ENCODE measurements around the gene RFPL3. TPM values are rescaled to one million over a fixed set of nuclear protein-coding genes. Genes with fewer than 3 reads are reported as not detected.
"Not testable (repeated sequence)": the region's sequence is repeated elsewhere in the genome, so short reads cannot be mapped to it uniquely, and the experiment has no call there.

Gene RFPL3
- total and polyA plus RNA-seq, 2 of the 13 experiments (the other 11 are each of a cell fraction or from before 2014, with no cell fraction given) = not detected

DNA sequence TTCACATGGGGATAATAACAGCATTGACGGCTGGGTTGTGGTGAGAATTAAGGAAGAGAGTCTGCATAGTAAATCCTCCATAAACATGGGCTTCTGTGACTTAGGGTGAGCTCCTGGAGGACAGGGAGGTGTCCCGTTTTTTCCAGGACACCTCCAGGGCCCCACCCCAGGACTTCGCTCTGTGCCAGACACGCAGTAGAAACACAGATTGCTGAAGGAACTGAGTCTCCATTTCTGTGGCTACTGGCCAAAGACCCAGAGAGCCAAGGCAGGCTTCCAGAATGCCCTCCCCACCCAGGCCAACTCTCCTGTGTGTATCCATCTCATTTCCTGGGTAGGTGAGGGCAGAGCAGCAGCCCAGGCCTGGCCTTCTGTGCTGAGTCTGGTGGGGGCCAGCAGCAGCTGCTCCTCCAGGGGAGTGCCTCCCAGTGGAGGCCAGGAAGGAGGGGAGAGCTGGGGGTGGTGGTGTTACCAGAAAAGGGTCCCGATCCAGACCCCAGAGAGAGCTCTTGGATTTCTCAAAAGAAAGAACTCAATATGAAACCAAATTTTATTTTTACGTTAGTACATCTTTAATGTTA lies 9.5 kb upstream of the RFPL3 start:
- no peak for FAIRE-seq
- Histone ChIP-seq H3K4me2 (ENCODE audit: low read depth, low read length) (no peak overlapping the region), H4K20me1 (ENCODE audit: insufficient read depth, low read length) (no peaks in the 10 kb centered on the region), H3K4me3 (replicated peaks in 1 of 3; ENCODE audit: insufficient read depth in 1 of 3, low read depth in 2 of 3, low read length in 3 of 3) (no peak overlapping the region), H3K27ac (ENCODE audit: extremely low read length, insufficient read depth, low read length) (no peak overlapping the region), H3K9me3 (ENCODE audit: low read length) (no peaks in the 10 kb centered on the region), H2AFZ (ENCODE audit: low read length) (no peak overlapping the region), H3K4me1 (ENCODE audit: insufficient read depth, low read length) (no peaks in the 10 kb centered on the region), H3K9ac (ENCODE audit: insufficient read depth, low read depth, low read length) (no peak overlapping the region), H3K36me3 (replicated peaks in 1 of 2; ENCODE audit: control insufficient read depth in 1 of 2, insufficient read depth in 2 of 2, low read length in 2 of 2) (no peaks in the 10 kb centered on the region), H3K27me3 (ENCODE audit: control insufficient read depth in 1 of 2, insufficient read depth in 2 of 2, low read length in 2 of 2) (peaks cover 0 to 2% of the 10 kb centered on the region in 2 experiments; a peak in 1 of 5 replicates), H3K79me2 (ENCODE audit: insufficient read depth, low read length) (no peaks in the 10 kb centered on the region)
- in situ Hi-C loops (cut with HindIII; ENCODE audit: extremely low pct_ligation_motif_present, low pct_unique_long_range_greater_than_20kb) (no loop called here), intact Hi-C loops (cut with micrococcal nuclease; ENCODE audit: unreplicated experiment) (no loop called here)
- WGBS (ENCODE audit: low lambda C conversion rate) = 29% methylated on average over 6 of the region's 6 CpGs
- ChIA-PET CTCF (ENCODE audit: low intra/inter-chr PET ratio, low total read pairs) (no interaction called here), POLR2A (no interaction called here)
- no peak for ATAC-seq
- BruUV-seq (replicated peaks) = no TSS peak
- DNase-seq (ENCODE audit: low spot score) = no peak
- TF ChIP-seq RORA (CRISPR knock-in tag; IDR thresholded peaks at IDR 0.05) = no peak
- TF ChIP-seq TERF1 (CRISPR knock-in tag; IDR thresholded peaks at IDR 0.05) = no peak
- no peak for TF ChIP-seq FOXP4 (CRISPR knock-in tag; IDR thresholded peaks at IDR 0.05)
- no peak for TF ChIP-seq MED8 (CRISPR knock-in tag; IDR thresholded peaks at IDR 0.05; ENCODE audit: insufficient replicate concordance)
- no peak for TF ChIP-seq ZNF709 (CRISPR knock-in tag; IDR thresholded peaks at IDR 0.05)
- no peak for TF ChIP-seq ZNF331 (CRISPR knock-in tag; IDR thresholded peaks at IDR 0.05)
- TF ChIP-seq NFRKB (IDR thresholded peaks at IDR 0.05) = no peak
- TF ChIP-seq DNMT3B (CRISPR knock-in tag; conservative IDR thresholded peaks at IDR 0.05) = no peak
- TF ChIP-seq ZNF552 (CRISPR knock-in tag; IDR thresholded peaks at IDR 0.05; ENCODE audit: borderline replicate concordance) = no peak
- TF ChIP-seq ZNF329 (CRISPR knock-in tag; IDR thresholded peaks at IDR 0.05; ENCODE audit: low read depth) = no peak
- TF ChIP-seq NFE2L1 (CRISPR knock-in tag; IDR thresholded peaks at IDR 0.05; ENCODE audit: borderline replicate concordance) = no peak
- TF ChIP-seq ZNF597 (CRISPR knock-in tag; IDR thresholded peaks at IDR 0.05) = no peak
- no peak for TF ChIP-seq ZNF207 (IDR thresholded peaks at IDR 0.05; ENCODE audit: borderline replicate concordance)
- no peak for TF ChIP-seq ZNF776 (CRISPR knock-in tag; IDR thresholded peaks at IDR 0.05)

- H4K20me1 ChIP-seq (ENCODE audit: insufficient read depth, low read length); H3K9me3 ChIP-seq (ENCODE audit: low read length); H2AFZ ChIP-seq (ENCODE audit: low read length); POLR2A ChIA-PET; ATAC-seq; CTCF ChIA-PET (ENCODE audit: low intra/inter-chr PET ratio, low total read pairs); H3K79me2 ChIP-seq (ENCODE audit: insufficient read depth, low read length); H3K4me2 ChIP-seq (ENCODE audit: low read depth, low read length); intact Hi-C loops (cut with micrococcal nuclease; ENCODE audit: unreplicated experiment); H3K27me3 ChIP-seq (ENCODE audit: control insufficient read depth in 1 of 2, insufficient read depth in 2 of 2, low read length in 2 of 2); H3K4me3 ChIP-seq (replicated peaks in 1 of 3; ENCODE audit: insufficient read depth in 1 of 3, low read depth in 2 of 3, low read length in 3 of 3); H3K27ac ChIP-seq (ENCODE audit: extremely low read length, insufficient read depth, low read length); FAIRE-seq; BruUV-seq (replicated peaks); H3K4me1 ChIP-seq (ENCODE audit: insufficient read depth, low read length); in situ Hi-C loops (cut with HindIII; ENCODE audit: extremely low pct_ligation_motif_present, low pct_unique_long_range_greater_than_20kb); H3K36me3 ChIP-seq (replicated peaks in 1 of 2; ENCODE audit: control insufficient read depth in 1 of 2, insufficient read depth in 2 of 2, low read length in 2 of 2); H3K9ac ChIP-seq (ENCODE audit: insufficient read depth, low read depth, low read length); DNase-seq (ENCODE audit: low spot score): not testable (repeated sequence)
- 0% methylated on average over 1 of the region's 1 CpG for WGBS (ENCODE audit: low lambda C conversion rate)
These were observed 5.8 kb upstream of the RFPL3 start for GRCh38 chr22:32351875-32352274.

Measured in HepG2 (cell line).